H9 (cell line): ENCODE measurements around the gene MAPK8. TPM values are rescaled to one million over a fixed set of nuclear protein-coding genes. Genes with fewer than 3 reads are reported as not detected.

ENCODE experiments used
- DNase-seq: peaks from one replicate; pipeline ENCODE4 v3.0.0-alpha.2; 2017
- H2AFZ ChIP-seq: one replicate; pipeline ENCODE4 v1.6.1; 2013; ENCODE audit warnings: mild to moderate bottlenecking, low read length, control low read depth, moderate library complexity
- H2AK5ac ChIP-seq: 2 replicates; pipeline ENCODE4 v1.6.1; 2013; ENCODE audit warnings: low read length, control low read depth, mixed read lengths; ENCODE audit not compliant: insufficient read length
- H2BK120ac ChIP-seq: one replicate; pipeline ENCODE4 v1.6.1; 2013; ENCODE audit warnings: low read depth, mild to moderate bottlenecking, low read length, control low read depth, inconsistent platforms; ENCODE audit not compliant: poor library complexity, severe bottlenecking
- H2BK12ac ChIP-seq: 2 replicates; pipeline ENCODE4 v1.6.1; 2013; ENCODE audit warnings: low read length, control low read depth, mixed read lengths, low read depth; ENCODE audit not compliant: insufficient read length
- H2BK15ac ChIP-seq: 2 replicates; pipeline ENCODE4 v1.6.1; 2013; ENCODE audit warnings: low read depth, low read length, control low read depth
- H2BK20ac ChIP-seq: one replicate; pipeline ENCODE4 v1.6.1; 2013; ENCODE audit warnings: low read depth, mild to moderate bottlenecking, low read length, control low read depth, inconsistent platforms; ENCODE audit not compliant: poor library complexity, severe bottlenecking
- H2BK5ac ChIP-seq: 2 replicates; pipeline ENCODE4 v1.6.1; 2013; ENCODE audit warnings: low read length, control low read depth, mixed read lengths; ENCODE audit not compliant: insufficient read length
- H3K14ac ChIP-seq: 2 replicates; pipeline ENCODE4 v1.6.1; 2013; ENCODE audit warnings: low read length, control low read depth; ENCODE audit not compliant: insufficient read depth
- H3K18ac ChIP-seq: 2 replicates; pipeline ENCODE4 v1.6.1; 2013; ENCODE audit warnings: low read depth, mild to moderate bottlenecking, mixed read lengths, low read length, control low read depth; ENCODE audit not compliant: insufficient read length
- H3K23ac ChIP-seq: 2 replicates; pipeline ENCODE4 v1.6.1; 2013; ENCODE audit warnings: low read length, control low read depth, mixed read lengths, low read depth; ENCODE audit not compliant: insufficient read length
- H3K23me2 ChIP-seq: 2 replicates; pipeline ENCODE4 v1.6.1; 2013; ENCODE audit warnings: low read depth, mild to moderate bottlenecking, mixed read lengths, low read length, control low read depth; ENCODE audit not compliant: insufficient read length, poor library complexity, severe bottlenecking
- H3K27ac ChIP-seq: 2 replicates; pipeline ENCODE4 v1.5.1; 2013; ENCODE audit warnings: low read length, control low read depth, mixed read lengths, low read depth; ENCODE audit not compliant: insufficient read length
- H3K27me3 ChIP-seq: 2 replicates; pipeline ENCODE4 v1.6.1; 2013; ENCODE audit warnings: low read length, control low read depth, inconsistent platforms; ENCODE audit not compliant: insufficient read depth
- H3K4ac ChIP-seq: 2 replicates; pipeline ENCODE4 v1.6.1; 2013; ENCODE audit warnings: low read depth, mild to moderate bottlenecking, control low read depth, inconsistent platforms, low read length, moderate library complexity
- H3K4me1 ChIP-seq: 2 replicates; pipeline ENCODE4 v1.6.1; 2013; ENCODE audit warnings: low read length, control low read depth, inconsistent platforms; ENCODE audit not compliant: insufficient read depth
- H3K4me2 ChIP-seq: 2 replicates; pipeline ENCODE4 v1.6.1; 2013; ENCODE audit warnings: low read length, control low read depth, mixed read lengths; ENCODE audit not compliant: insufficient read length, insufficient read depth
- H3K56ac ChIP-seq: 2 replicates; pipeline ENCODE4 v1.6.1; 2013; ENCODE audit warnings: low read depth, mild to moderate bottlenecking, mixed read lengths, low read length, control low read depth; ENCODE audit not compliant: insufficient read length
- H3K79me1 ChIP-seq: 2 replicates; pipeline ENCODE4 v1.6.1; 2013; ENCODE audit warnings: low read depth, mild to moderate bottlenecking, moderate library complexity, low read length, control low read depth, inconsistent platforms; ENCODE audit not compliant: insufficient read depth, poor library complexity, severe bottlenecking
- H3K79me2 ChIP-seq: 2 replicates; pipeline ENCODE4 v1.6.1; 2013; ENCODE audit warnings: low read length, control low read depth, inconsistent platforms; ENCODE audit not compliant: insufficient read depth
- H3K9ac ChIP-seq: 2 replicates; pipeline ENCODE4 v1.6.1; 2013; ENCODE audit warnings: low read length, control low read depth, mixed read lengths; ENCODE audit not compliant: insufficient read length; ENCODE audit errors: extremely low read depth
- H3K9me3 ChIP-seq: one replicate; pipeline ENCODE4 v1.6.1; 2013; ENCODE audit warnings: low read depth, low read length, inconsistent platforms; ENCODE audit not compliant: control insufficient read depth
- H3T11ph ChIP-seq: one replicate; pipeline ENCODE4 v1.6.1; 2013; ENCODE audit warnings: mild to moderate bottlenecking, low read length, control low read depth, inconsistent platforms
- H4K20me1 ChIP-seq: one replicate; pipeline ENCODE4 v1.6.1; 2013; ENCODE audit not compliant: control insufficient read depth, insufficient read length, insufficient read depth
- H4K5ac ChIP-seq: 2 replicates; pipeline ENCODE4 v1.6.1; 2013; ENCODE audit warnings: low read depth, mild to moderate bottlenecking, mixed read lengths, low read length, control low read depth; ENCODE audit not compliant: insufficient read length
- H4K8ac ChIP-seq: replicated peaks from 2 replicates; pipeline ENCODE4 v1.6.1; 2013; ENCODE audit warnings: low read length, control low read depth, mixed read lengths, low read depth; ENCODE audit not compliant: insufficient read length
- H4K91ac ChIP-seq: 2 replicates; pipeline ENCODE4 v1.6.1; 2013; ENCODE audit warnings: low read depth, mild to moderate bottlenecking, moderate library complexity, mixed read lengths, low read length, control low read depth; ENCODE audit not compliant: insufficient read length
- H3K27ac Mint-ChIP-seq, 3 experiments: 2 replicates in 2 of 3; 3 replicates in 1 of 3; pipeline ENCODE4 v1.8.0; 2020 to 2021; ENCODE audit warnings: mixed read lengths in 3 of 3, mild to moderate bottlenecking in 1 of 3, moderate library complexity in 1 of 3
- H3K27me3 Mint-ChIP-seq: 2 replicates; pipeline ENCODE4 v1.8.0; 2021; ENCODE audit warnings: low read depth, mild to moderate bottlenecking, moderate library complexity, mixed read lengths
- H3K36me3 Mint-ChIP-seq, 3 experiments: 2 replicates in 2 of 3; 3 replicates in 1 of 3; pipeline ENCODE4 v1.8.0; 2020 to 2021; ENCODE audit warnings: low read depth in 3 of 3, mixed read lengths in 3 of 3; ENCODE audit not compliant: insufficient read depth in 1 of 3
- H3K4me1 Mint-ChIP-seq, 2 experiments: 2 replicates each; pipeline ENCODE4 v1.8.0; 2020; ENCODE audit warnings: mixed read lengths in 2 of 2
- H3K4me3 Mint-ChIP-seq, 2 experiments: 2 replicates in 1 of 2; 3 replicates in 1 of 2; pipeline ENCODE4 v1.8.0; 2020 to 2021; ENCODE audit warnings: mild to moderate bottlenecking in 2 of 2, mixed read lengths in 2 of 2, moderate library complexity in 1 of 2
- H3K9me3 Mint-ChIP-seq, 2 experiments: 2 replicates in 1 of 2; 3 replicates in 1 of 2; pipeline ENCODE4 v1.8.0; 2020; ENCODE audit warnings: mild to moderate bottlenecking in 2 of 2, mixed read lengths in 2 of 2, moderate library complexity in 1 of 2
- CTCF ChIP-seq: fragments of 200-600 bp; sonication (generic); conservative IDR thresholded peaks from 3 replicates; pipeline ENCODE4 v1.8.0; 2021; ENCODE audit warnings: antibody characterized with exemption, mild to moderate bottlenecking
- WGBS: extraction: QIAGEN DNeasy Blood & Tissue Kit; methylation state at CpG from one replicate; pipeline ENCODE4 v1.1.7; 2013; ENCODE audit warnings: missing lambda C conversion rate, low lambda C conversion rate, mixed read lengths; ENCODE audit not compliant: insufficient read length; ENCODE audit errors: extremely low coverage; 5-methylcytosine and 5-hydroxymethylcytosine counted together
- total RNA-seq: library from RNA; stranded (reverse); gene quantifications from 2 replicates; pipeline ENCODE4 v1.2.1, GENCODE V29; 2021

The MAPK8 gene
- total RNA-seq, 1 experiment from 2014 or later, result 52.0 TPM

GRCh38 chr10:48271047-48271730 lies 35.3 kb upstream of the MAPK8 start:
- Histone ChIP-seq H2AK5ac (no peak overlapping the region), H3K27ac (no peak overlapping the region), H2AFZ (no peak overlapping the region), H3K4me1 (no peaks in the 10 kb centered on the region; the same call in 1 of the 2 replicates), H3K23me2 (no peaks in the 10 kb centered on the region), H4K20me1 (no peaks in the 10 kb centered on the region), H3K27me3 (no peaks in the 10 kb centered on the region), H2BK12ac (no peak overlapping the region), H2BK20ac (no peak overlapping the region), H3T11ph (no peak overlapping the region), H3K79me2 (no peaks in the 10 kb centered on the region), H3K56ac (no peak overlapping the region), H2BK5ac (no peak overlapping the region), H3K9me3 (no peaks in the 10 kb centered on the region), H3K4me2 (no peak overlapping the region), H3K18ac (no peak overlapping the region), H4K8ac (no peak overlapping the region), H2BK15ac (no peak overlapping the region), H3K14ac (no peak overlapping the region), H3K9ac (no peak overlapping the region), H4K5ac (no peak overlapping the region), H3K79me1 (no peaks in the 10 kb centered on the region), H3K4ac (no peak overlapping the region), H3K23ac (no peak overlapping the region), H4K91ac (no peak overlapping the region), H2BK120ac (no peak overlapping the region)
- no peak for DNase-seq
- peaks cover 19 to 22% of the 10 kb centered on the region in 2 experiments for H3K4me1 Mint-ChIP-seq
- H3K27me3 Mint-ChIP-seq, result 0 out of 2 replicates have a peak, but pooled peaks cover 2% of the 10 kb centered on the region
- no peaks in the 10 kb centered on the region for H3K9me3 Mint-ChIP-seq
- H3K4me3 Mint-ChIP-seq, result no peak overlapping the region
- no peak for TF ChIP-seq CTCF
- WGBS, result no CpG with 5 or more reads among the region's 5 CpGs
- H3K27ac Mint-ChIP-seq, result no peak overlapping the region
- no peaks in the 10 kb centered on the region; a peak in 1 of 7 replicates for H3K36me3 Mint-ChIP-seq
